Neuron (in vitro differentiated cells): ENCODE results near the gene RHOD.

Experiments
- H2AFZ ChIP-seq: one replicate; pipeline ENCODE4 v1.6.1; 2013; ENCODE audit warnings: low read depth, mild to moderate bottlenecking, inconsistent platforms, low read length, moderate library complexity
- H3K27me3 ChIP-seq: one replicate; pipeline ENCODE4 v1.6.1; 2013; ENCODE audit warnings: low read length; ENCODE audit not compliant: insufficient read depth
- H3K36me3 ChIP-seq: one replicate; pipeline ENCODE4 v1.6.1; 2013; ENCODE audit warnings: low read length; ENCODE audit not compliant: insufficient read depth
- H3K4me1 ChIP-seq: one replicate; pipeline ENCODE4 v1.6.1; 2013; ENCODE audit warnings: low read length; ENCODE audit not compliant: insufficient read depth
- H3K4me3 ChIP-seq: 2 replicates; pipeline ENCODE4 v1.5.1; 2013; ENCODE audit warnings: mild to moderate bottlenecking, low read length, moderate library complexity
- H3K9me3 ChIP-seq: one replicate; pipeline ENCODE4 v1.6.1; 2013; ENCODE audit warnings: low read length

RHOD gene

DNA sequence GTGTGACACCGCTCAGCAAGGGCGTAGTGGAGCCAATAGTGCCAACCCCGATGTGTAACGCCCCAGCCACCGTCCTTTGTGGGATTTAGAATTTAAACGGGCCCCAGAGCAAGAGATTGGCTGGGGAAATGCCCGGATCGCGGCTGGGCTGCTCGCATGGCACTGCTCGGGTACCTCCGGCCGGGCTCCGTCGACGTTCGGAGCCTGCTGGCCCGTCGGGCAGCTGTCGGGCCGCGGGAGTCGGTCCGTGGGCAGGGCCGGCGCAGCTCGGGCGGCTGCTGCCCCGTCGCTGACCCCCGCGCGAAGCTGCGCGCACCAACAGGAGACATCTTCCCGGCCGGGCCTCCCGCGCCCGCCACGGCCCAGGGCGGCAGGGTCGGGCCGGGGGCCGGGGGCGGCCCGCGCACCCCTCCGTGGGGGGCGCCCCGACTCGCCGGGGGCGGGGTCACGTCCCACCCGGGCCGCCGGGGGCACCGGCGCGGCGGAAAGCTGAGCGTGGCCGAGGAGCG, 61.1 kb downstream of the RHOD start:
- no peaks in the 10 kb centered on the region for H3K9me3 ChIP-seq
- H3K4me3 ChIP-seq, result no peak overlapping the region
- peak overlapping the region; percentile 37 for H2AFZ ChIP-seq
- H3K27me3 ChIP-seq, result peaks cover 3% of the 10 kb centered on the region
- H3K36me3 ChIP-seq, result no peaks in the 10 kb centered on the region
- H3K4me1 ChIP-seq, result peaks cover 26% of the 10 kb centered on the region

DNA sequence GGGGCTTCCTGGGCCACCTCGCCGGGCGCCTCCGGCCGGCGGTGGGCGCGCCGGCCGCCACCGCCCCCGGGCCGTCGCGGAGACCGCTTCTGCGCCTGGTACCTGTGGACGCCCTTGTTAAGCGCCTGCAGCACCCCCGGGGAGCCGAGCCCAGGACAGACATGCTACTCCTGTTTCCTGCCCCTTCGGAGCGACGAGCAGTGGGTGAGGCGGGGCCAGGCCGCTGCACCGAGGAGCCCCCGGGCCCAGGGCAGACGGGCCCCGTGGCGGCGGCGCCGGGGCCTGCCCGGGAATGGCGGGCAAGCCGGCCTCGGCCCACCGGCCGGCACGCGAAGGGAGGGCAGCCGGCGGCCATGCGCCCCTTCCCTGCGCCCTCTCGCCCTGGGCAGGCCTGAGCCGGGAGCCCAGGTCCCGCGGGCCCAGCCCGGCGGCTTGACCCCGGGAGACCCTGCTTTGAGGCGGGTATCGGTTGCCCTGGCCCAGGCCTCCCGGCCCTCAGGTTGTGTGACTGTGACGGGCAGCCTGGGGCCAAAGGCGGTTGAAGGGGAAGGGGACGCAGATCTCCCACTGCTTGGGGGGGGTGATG, 61.6 kb downstream of the RHOD start:
- Histone ChIP-seq H3K4me1 (peaks cover 26% of the 10 kb centered on the region), H2AFZ (no peak overlapping the region), H3K4me3 (peak overlapping the region; percentile 10), H3K9me3 (no peaks in the 10 kb centered on the region), H3K36me3 (no peaks in the 10 kb centered on the region), H3K27me3 (peaks cover 2% of the 10 kb centered on the region)

DNA sequence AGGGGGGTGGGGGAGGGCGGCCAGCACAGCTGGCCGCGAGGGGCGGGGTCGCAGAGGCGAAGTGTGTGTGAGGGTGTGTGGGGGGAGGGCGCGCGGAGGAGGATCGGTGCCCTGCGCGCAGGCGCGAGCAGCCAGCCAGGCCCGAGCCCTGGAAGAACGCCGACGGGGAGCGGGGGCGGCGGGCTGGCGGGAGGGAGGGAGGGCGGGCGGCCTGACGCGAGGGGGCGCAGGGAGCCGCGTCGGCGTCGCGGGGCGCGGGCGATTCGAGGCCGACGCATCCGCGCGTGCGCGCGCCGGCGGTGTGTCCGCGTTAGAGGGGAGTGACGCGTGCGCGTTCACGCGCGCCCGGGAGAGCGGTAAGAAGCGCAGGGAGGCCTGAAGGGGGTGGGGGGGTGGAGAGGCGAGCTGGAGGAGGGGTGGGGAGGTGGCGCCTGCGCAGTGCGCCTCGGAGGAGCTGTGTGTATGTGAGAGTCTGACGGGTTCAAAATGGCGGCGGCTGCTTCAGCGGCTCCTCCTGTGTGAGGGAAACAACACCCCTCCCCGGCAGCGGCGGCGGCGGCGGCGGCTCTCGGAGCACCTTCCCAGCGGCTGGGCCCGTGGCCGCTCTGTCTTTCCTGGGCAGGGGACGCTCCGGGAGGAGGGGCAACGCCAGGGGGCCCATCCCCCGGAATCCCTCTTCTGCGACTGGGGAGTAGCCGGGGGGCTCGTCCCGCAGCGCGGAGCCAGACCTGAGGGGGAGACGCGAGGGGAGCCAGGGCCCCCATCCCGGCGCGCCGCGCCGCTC, 62.3 kb downstream of the RHOD start, which contains the start of gene KDM2A:
Gene KDM2A, plus strand, starts transcription at position 463 of the 784 bp plus-strand sequence. CDS start 2,054 bp downstream, outside the sequence.
- Histone ChIP-seq H3K9me3 (no peaks in the 10 kb centered on the region), H3K4me3 (peak within 1 kb of the TSS; percentile 100)

GRCh38 chr11:67119585-67120391, 63.1 kb downstream of the RHOD start:
- Histone ChIP-seq H3K9me3 (no peaks in the 10 kb centered on the region), H3K4me3 (peak overlapping the region; percentile 100), H3K36me3 (peaks cover 2% of the 10 kb centered on the region), H3K27me3 (no peaks in the 10 kb centered on the region), H3K4me1 (peaks cover 26% of the 10 kb centered on the region), H2AFZ (peak overlapping the region; percentile 55)

More for the DNA sequence above, 62.3 kb downstream of the RHOD start, which contains the start of gene KDM2A:
- no peaks in the 10 kb centered on the region for H3K27me3 ChIP-seq
- H3K36me3 ChIP-seq, result peaks cover 2% of the 10 kb centered on the region
- H3K4me1 ChIP-seq, result peaks cover 26% of the 10 kb centered on the region
- H2AFZ ChIP-seq, result peak within 1 kb of the TSS; percentile 55

DNA sequence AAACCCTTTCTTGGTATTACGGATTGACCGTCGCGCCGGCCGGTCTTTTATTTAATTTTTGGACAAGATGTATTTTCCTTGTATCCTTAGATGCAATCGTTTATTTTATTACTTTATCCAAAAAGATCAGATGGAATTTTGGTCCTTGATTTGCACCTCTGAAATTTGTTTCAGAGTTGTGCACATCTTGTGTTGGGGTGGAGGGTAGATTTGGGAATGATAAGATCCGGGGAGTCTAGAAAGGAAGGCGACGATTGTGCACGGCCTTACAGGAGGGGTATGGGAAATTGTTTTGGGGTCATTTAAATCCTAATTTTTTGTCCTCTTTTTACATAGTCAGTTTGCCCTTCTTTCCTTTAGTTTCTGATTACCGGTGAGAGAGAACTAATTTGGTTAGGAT, 63.8 kb downstream of the RHOD start:
- no peaks in the 10 kb centered on the region for H3K9me3 ChIP-seq
- H3K36me3 ChIP-seq, result peaks cover 2% of the 10 kb centered on the region
- peaks cover 26% of the 10 kb centered on the region for H3K4me1 ChIP-seq
- H2AFZ ChIP-seq, result no peak overlapping the region
- peak overlapping the region; percentile 100 for H3K4me3 ChIP-seq
- no peaks in the 10 kb centered on the region for H3K27me3 ChIP-seq

- H3K9me3 ChIP-seq, result no peaks in the 10 kb centered on the region
- peaks cover 26% of the 10 kb centered on the region for H3K4me1 ChIP-seq
- no peaks in the 10 kb centered on the region for H3K27me3 ChIP-seq
- H3K4me3 ChIP-seq, result peak overlapping the region; percentile 100
- no peak overlapping the region for H2AFZ ChIP-seq
- H3K36me3 ChIP-seq, result peaks cover 2% of the 10 kb centered on the region
These were observed 64.4 kb downstream of the RHOD start for GRCh38 chr11:67120881-67121710.
